HCT116 (cell line): Measurements from ENCODE around the gene MMP21. TPM values are rescaled to one million over a fixed set of nuclear protein-coding genes. Genes with fewer than 3 reads are reported as not detected.

Source experiments
- ATAC-seq: fragments of 200-7000 bp; cut with Tn5 transposase; 2 replicates; pipeline ENCODE4 v1.9.1; 2020; ENCODE audit warnings: mild to moderate bottlenecking, moderate library complexity
- BruUV-seq: library from RNA; stranded (reverse); fragments of 400-500 nt; replicated peaks from 2 replicates; lab custom pipeline; 2021; lab: Mats Ljungman, UMichigan
- CTCF ChIA-PET: fragments of 300-600 bp; sonication (Branson Sonifier 250); formaldehyde crosslinking; loops from one replicate; lab custom pipeline; 2021; ENCODE audit warnings: antibody characterized with exemption; lab: Charles Lee
- POLR2A ChIA-PET: fragments of 300-600, 350-600 bp; sonication (Branson Sonifier 250); formaldehyde crosslinking; loops from one replicate; lab custom pipeline; 2021; ENCODE audit warnings: antibody characterized with exemption; lab: Charles Lee
- RAD21 ChIA-PET, 2 experiments: fragments of 300-600 bp; sonication (Branson Sonifier 250); formaldehyde crosslinking; loops; one replicate each; lab custom pipeline; 2023; ENCODE audit warnings: low total read pairs in 2 of 2; ENCODE audit not compliant: uncharacterized antibody in 2 of 2, unreplicated experiment in 2 of 2, low non-redundant PET in 1 of 2; lab: Charles Lee
- DNase-seq: peaks from one replicate; pipeline ENCODE4 v3.0.0-alpha.2; 2010; ENCODE audit warnings: low read depth, low spot score
- H2AFZ ChIP-seq: fragments of 200-600 bp; shearing (Covaris generic), sonication (generic); 2 replicates; pipeline ENCODE4 v1.6.1; 2017; ENCODE audit warnings: low read depth, mixed run types, mixed read lengths, antibody characterized with exemption, low read length; ENCODE audit not compliant: poor library complexity, severe bottlenecking
- H3K27ac ChIP-seq: 2 replicates; pipeline ENCODE4 v1.5.1; 2012; ENCODE audit warnings: low read depth, low read length
- H3K27me3 ChIP-seq: fragments of 200-600 bp; sonication (generic); 2 replicates; pipeline ENCODE4 v1.6.1; 2016; ENCODE audit warnings: mixed run types, low read length, mixed read lengths; ENCODE audit not compliant: insufficient read depth
- H3K36me3 ChIP-seq, 2 experiments: fragments of 200-500 bp in 1 of 2; fragments of 200-600 bp in 1 of 2; sonication (Bioruptor generic) in 1 of 2; sonication (generic) in 1 of 2; 2 replicates each; pipeline versions ENCODE4 v1.5.1 to v1.6.1; 2014 to 2016; ENCODE audit warnings: low read length in 2 of 2, inconsistent platforms in 1 of 2, mixed read lengths in 1 of 2, mixed run types in 1 of 2; ENCODE audit not compliant: insufficient read depth in 2 of 2, control insufficient read depth in 1 of 2
- H3K4me1 ChIP-seq, 2 experiments: fragments of 200-600 bp in 1 of 2; sonication (generic) in 1 of 2; 2 replicates each; pipeline versions ENCODE4 v1.5.1 to v1.6.1; 2012 to 2017; ENCODE audit warnings: low read length in 2 of 2, inconsistent platforms in 1 of 2, mild to moderate bottlenecking in 1 of 2, mixed read lengths in 1 of 2, mixed run types in 1 of 2, moderate library complexity in 1 of 2; ENCODE audit not compliant: insufficient read depth in 2 of 2, control insufficient read depth in 1 of 2
- H3K4me2 ChIP-seq: fragments of 200-600 bp; sonication (generic); 2 replicates; pipeline ENCODE4 v1.6.1; 2017; ENCODE audit warnings: mixed run types, low read length, mixed read lengths
- H3K4me3 ChIP-seq, 2 experiments: fragments of 200-600 bp in 1 of 2; sonication (generic) in 1 of 2; replicated peaks in 1 of 2; 2 replicates each; pipeline ENCODE4 v1.5.1; 2011 to 2016; ENCODE audit warnings: low read length in 2 of 2, control low read depth in 1 of 2, low read depth in 1 of 2, mild to moderate bottlenecking in 1 of 2, mixed read lengths in 1 of 2, mixed run types in 1 of 2
- H3K79me2 ChIP-seq: fragments of 200-600 bp; sonication (generic); 2 replicates; pipeline ENCODE4 v1.6.1; 2017; ENCODE audit warnings: mild to moderate bottlenecking, mixed run types, low read length, moderate library complexity, mixed read lengths; ENCODE audit not compliant: insufficient read depth
- H3K9ac ChIP-seq: fragments of 200-600 bp; sonication (generic); 2 replicates; pipeline ENCODE4 v1.6.1; 2016; ENCODE audit warnings: low read length, mixed read lengths
- H3K9me2 ChIP-seq: fragments of 200-600 bp; sonication (generic), shearing (Covaris generic); 2 replicates; pipeline ENCODE4 v1.6.1; 2017; ENCODE audit warnings: mixed run types, mild to moderate bottlenecking, moderate library complexity; ENCODE audit not compliant: insufficient read depth
- H3K9me3 ChIP-seq, 2 experiments: fragments of 200-500 bp in 1 of 2; fragments of 200-600 bp in 1 of 2; sonication (Bioruptor generic) in 1 of 2; sonication (generic) in 1 of 2; 2 replicates each; pipeline ENCODE4 v1.6.1; 2014 to 2017; ENCODE audit warnings: low read length in 2 of 2, mixed read lengths in 2 of 2, inconsistent platforms in 1 of 2, low read depth in 1 of 2, mild to moderate bottlenecking in 1 of 2, mixed run types in 1 of 2, moderate library complexity in 1 of 2; ENCODE audit not compliant: control insufficient read depth in 1 of 2, insufficient read depth in 1 of 2
- H4K20me1 ChIP-seq: fragments of 200-600 bp; sonication (generic), shearing (Covaris generic); 2 replicates; pipeline ENCODE4 v1.6.1; 2017; ENCODE audit warnings: mixed run types, mild to moderate bottlenecking, moderate library complexity; ENCODE audit not compliant: insufficient read depth
- CBX3 ChIP-seq: IDR thresholded peaks from 2 replicates; pipeline ENCODE4 v1.6.1; 2012; ENCODE audit warnings: low read depth
- CEBPB ChIP-seq: IDR thresholded peaks from 2 replicates; pipeline ENCODE4 v1.6.1; 2012; ENCODE audit warnings: low read depth
- EGR1 ChIP-seq: IDR thresholded peaks from 2 replicates; pipeline ENCODE4 v1.6.1; 2012; ENCODE audit warnings: low read depth
- EZH2 ChIP-seq: fragments of 200-600 bp; sonication (generic); IDR thresholded peaks from 2 replicates; pipeline ENCODE4 v1.6.1; 2017; ENCODE audit warnings: antibody characterized with exemption, mixed run types
- EZH2phosphoT487 ChIP-seq: fragments of 200-600 bp; IDR thresholded peaks from 2 replicates; pipeline ENCODE4 v1.6.1; 2018; ENCODE audit warnings: antibody characterized with exemption, borderline replicate concordance
- FOSL1 ChIP-seq: IDR thresholded peaks from 2 replicates; pipeline ENCODE4 v1.6.1; 2012; ENCODE audit warnings: low read depth
- JUND ChIP-seq: IDR thresholded peaks from 2 replicates; pipeline ENCODE4 v1.6.1; 2012
- POLR2A ChIP-seq: IDR thresholded peaks from 2 replicates; pipeline ENCODE4 v1.7.0; 2011; ENCODE audit warnings: borderline replicate concordance; ENCODE audit not compliant: insufficient read depth, insufficient read length; ENCODE audit errors: extremely low read depth
- POLR2AphosphoS5 ChIP-seq: IDR thresholded peaks from 2 replicates; pipeline ENCODE4 v1.6.1; 2011; ENCODE audit warnings: mild to moderate bottlenecking, low read depth, low read length, moderate library complexity
- RAD21 ChIP-seq: IDR thresholded peaks from 2 replicates; pipeline ENCODE4 v1.6.1; 2012; ENCODE audit warnings: low read depth, mild to moderate bottlenecking
- SIN3A ChIP-seq: IDR thresholded peaks from 2 replicates; pipeline ENCODE4 v1.6.1; 2012; ENCODE audit warnings: low read depth
- SP1 ChIP-seq: IDR thresholded peaks from 2 replicates; pipeline ENCODE4 v1.6.1; 2012; ENCODE audit warnings: low read depth
- SRF ChIP-seq: IDR thresholded peaks from 2 replicates; pipeline ENCODE4 v1.6.1; 2012; ENCODE audit warnings: low read depth
- TCF7L2 ChIP-seq: IDR thresholded peaks from 2 replicates; pipeline ENCODE4 v1.7.0; 2011; ENCODE audit warnings: borderline replicate concordance, inconsistent platforms; ENCODE audit not compliant: insufficient read depth, insufficient read length; ENCODE audit errors: extremely low read depth
- ZFX ChIP-seq: fragments of 450-650 bp; IDR thresholded peaks from 2 replicates; pipeline ENCODE4 v1.6.1; 2017
- ZNF274 ChIP-seq: fragments of 200-500 bp; sonication (Bioruptor generic); IDR thresholded peaks from 2 replicates; pipeline ENCODE4 v1.6.1; 2014; ENCODE audit warnings: mild to moderate bottlenecking, low read depth, low read length, inconsistent platforms
- intact Hi-C: fragments of 100-400 bp; cut with micrococcal nuclease; formaldehyde crosslinking; loops from 2 replicates; pipeline ENCODE4 v1.10.0; 2022
- total RNA-seq: library from RNA; stranded (reverse); gene quantifications from one replicate; pipeline ENCODE4 v1.2.1, GENCODE V29; 2021; ENCODE audit not compliant: unreplicated experiment
- TF ChIP-seq, protein P1 (sequence below): IDR thresholded peaks from 2 replicates; pipeline ENCODE4 v1.6.1; 2012
- TF ChIP-seq, protein P2 (sequence below): IDR thresholded peaks from 2 replicates; pipeline ENCODE4 v1.6.1; 2012; ENCODE audit warnings: low read depth
- TF ChIP-seq, protein P3 (sequence below): IDR thresholded peaks from 2 replicates; pipeline ENCODE4 v1.6.1; 2011; ENCODE audit warnings: mild to moderate bottlenecking, low read length, moderate library complexity; ENCODE audit not compliant: insufficient replicate concordance; ENCODE audit errors: extremely low read depth
- TF ChIP-seq, protein P4 (sequence below): IDR thresholded peaks from 2 replicates; pipeline ENCODE4 v1.6.1; 2012

The MMP21 gene
- total RNA-seq, 1 experiment from 2014 or later: not detected

DNA sequence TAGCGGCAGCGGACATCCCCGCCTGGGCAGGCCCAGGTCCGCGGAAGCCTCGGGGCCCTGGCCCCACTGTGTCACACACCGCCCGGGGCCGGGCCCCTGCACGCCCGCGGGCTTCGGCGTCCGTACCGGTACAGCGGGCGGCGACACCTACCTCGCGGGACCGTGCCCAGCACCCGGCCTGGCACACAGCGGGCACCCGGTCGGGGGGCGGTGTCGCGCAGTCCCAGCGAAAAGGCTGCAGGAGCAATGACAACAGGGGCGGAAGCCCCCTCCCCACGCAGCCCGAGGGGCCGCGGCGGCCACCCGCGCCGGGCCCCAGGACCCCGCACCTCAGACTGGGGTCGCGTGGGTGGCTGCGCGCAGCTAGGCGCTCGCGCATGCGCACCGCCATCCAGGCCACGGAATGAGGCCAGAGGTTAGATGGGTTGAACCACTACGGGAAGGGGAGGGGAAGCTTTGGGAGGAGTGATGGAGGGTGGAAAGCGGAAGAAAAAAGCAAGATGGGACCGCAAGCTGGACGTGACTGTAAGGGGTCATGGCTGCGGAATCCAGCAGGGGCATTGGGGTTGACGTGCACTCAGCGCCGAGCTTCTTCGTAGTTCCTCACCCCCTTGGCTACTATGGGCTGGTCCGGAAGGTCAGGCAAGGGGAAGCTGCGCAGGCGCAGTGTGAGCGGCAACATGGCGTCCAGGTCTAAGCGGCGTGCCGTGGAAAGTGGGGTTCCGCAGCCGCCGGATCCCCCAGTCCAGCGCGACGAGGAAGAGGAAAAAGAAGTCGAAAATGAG, 47.4 kb upstream of the MMP21 start, which contains the start of the genes BCCIP and UROS:
TSS of gene BCCIP (plus strand) at position 669 of the 785 bp plus-strand sequence. CDS start at position 681, 12 bp downstream.
TSS of gene UROS (minus strand) at position 381 of the 785 bp plus-strand sequence. CDS start 6,759 bp downstream, outside the sequence.
- H2AFZ ChIP-seq: peak within 1 kb of the TSS; percentile 74
- H3K27me3 ChIP-seq: no peaks in the 10 kb centered on the region
- ATAC-seq: peak; percentile 84
- H3K4me3 ChIP-seq: peak within 1 kb of the TSS; percentile 82
- H3K4me1 ChIP-seq: peaks cover 13 to 20% of the 10 kb centered on the region in 2 experiments
- DNase-seq: peak; percentile 88
- H3K36me3 ChIP-seq: peaks cover 15 to 26% of the 10 kb centered on the region in 2 experiments
- ChIA-PET RAD21 (no interaction called here), POLR2A (interaction anchor here (0.8 to 1.0 kb wide), 6 partner anchors 8 to 241 kb away, joined by 3 to 4 read pairs (median 3); no protein-coding TSS in a partner anchor), CTCF (interaction anchor here (0.8 to 1.7 kb wide), 2 partner anchors 9 to 831 kb away, joined by 3 to 5 read pairs; no protein-coding TSS in a partner anchor)
- no peaks in the 10 kb centered on the region for H3K9me2 ChIP-seq
- no TSS peak for BruUV-seq
- intact Hi-C loops: loop anchor here (2.0 kb wide), 1 partner anchor 300 kb away; no protein-coding TSS in a partner anchor
- peak within 1 kb of the TSS; percentile 90 for H3K4me2 ChIP-seq
- peak within 1 kb of the TSS; percentile 72 for H3K27ac ChIP-seq
- no peaks in the 10 kb centered on the region for H3K9me3 ChIP-seq
- H4K20me1 ChIP-seq: peaks cover 11% of the 10 kb centered on the region; the same call in 1 of the 2 replicates
- H3K9ac ChIP-seq: peak within 1 kb of the TSS; percentile 86
- peaks cover 69% of the 10 kb centered on the region for H3K79me2 ChIP-seq
- TF ChIP-seq, protein P1, sequence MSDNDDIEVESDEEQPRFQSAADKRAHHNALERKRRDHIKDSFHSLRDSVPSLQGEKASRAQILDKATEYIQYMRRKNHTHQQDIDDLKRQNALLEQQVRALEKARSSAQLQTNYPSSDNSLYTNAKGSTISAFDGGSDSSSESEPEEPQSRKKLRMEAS: peak; percentile 91
- TF ChIP-seq EZH2phosphoT487 (no peak), EGR1 (peak; percentile 99), CEBPB (no peak), TCF7L2 (peak; percentile 77), JUND (peak; percentile 79), SIN3A (no peak), RAD21 (no peak), SRF (no peak), POLR2A (peak; percentile 94), POLR2AphosphoS5 (peak; percentile 84), ZNF274 (no peak), EZH2 (no peak), SP1 (peak; percentile 93), FOSL1 (no peak), ZFX (peak; percentile 94), CBX3 (no peak)
- TF ChIP-seq, protein P2, sequence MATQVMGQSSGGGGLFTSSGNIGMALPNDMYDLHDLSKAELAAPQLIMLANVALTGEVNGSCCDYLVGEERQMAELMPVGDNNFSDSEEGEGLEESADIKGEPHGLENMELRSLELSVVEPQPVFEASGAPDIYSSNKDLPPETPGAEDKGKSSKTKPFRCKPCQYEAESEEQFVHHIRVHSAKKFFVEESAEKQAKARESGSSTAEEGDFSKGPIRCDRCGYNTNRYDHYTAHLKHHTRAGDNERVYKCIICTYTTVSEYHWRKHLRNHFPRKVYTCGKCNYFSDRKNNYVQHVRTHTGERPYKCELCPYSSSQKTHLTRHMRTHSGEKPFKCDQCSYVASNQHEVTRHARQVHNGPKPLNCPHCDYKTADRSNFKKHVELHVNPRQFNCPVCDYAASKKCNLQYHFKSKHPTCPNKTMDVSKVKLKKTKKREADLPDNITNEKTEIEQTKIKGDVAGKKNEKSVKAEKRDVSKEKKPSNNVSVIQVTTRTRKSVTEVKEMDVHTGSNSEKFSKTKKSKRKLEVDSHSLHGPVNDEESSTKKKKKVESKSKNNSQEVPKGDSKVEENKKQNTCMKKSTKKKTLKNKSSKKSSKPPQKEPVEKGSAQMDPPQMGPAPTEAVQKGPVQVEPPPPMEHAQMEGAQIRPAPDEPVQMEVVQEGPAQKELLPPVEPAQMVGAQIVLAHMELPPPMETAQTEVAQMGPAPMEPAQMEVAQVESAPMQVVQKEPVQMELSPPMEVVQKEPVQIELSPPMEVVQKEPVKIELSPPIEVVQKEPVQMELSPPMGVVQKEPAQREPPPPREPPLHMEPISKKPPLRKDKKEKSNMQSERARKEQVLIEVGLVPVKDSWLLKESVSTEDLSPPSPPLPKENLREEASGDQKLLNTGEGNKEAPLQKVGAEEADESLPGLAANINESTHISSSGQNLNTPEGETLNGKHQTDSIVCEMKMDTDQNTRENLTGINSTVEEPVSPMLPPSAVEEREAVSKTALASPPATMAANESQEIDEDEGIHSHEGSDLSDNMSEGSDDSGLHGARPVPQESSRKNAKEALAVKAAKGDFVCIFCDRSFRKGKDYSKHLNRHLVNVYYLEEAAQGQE: no peak
- TF ChIP-seq, protein P3, sequence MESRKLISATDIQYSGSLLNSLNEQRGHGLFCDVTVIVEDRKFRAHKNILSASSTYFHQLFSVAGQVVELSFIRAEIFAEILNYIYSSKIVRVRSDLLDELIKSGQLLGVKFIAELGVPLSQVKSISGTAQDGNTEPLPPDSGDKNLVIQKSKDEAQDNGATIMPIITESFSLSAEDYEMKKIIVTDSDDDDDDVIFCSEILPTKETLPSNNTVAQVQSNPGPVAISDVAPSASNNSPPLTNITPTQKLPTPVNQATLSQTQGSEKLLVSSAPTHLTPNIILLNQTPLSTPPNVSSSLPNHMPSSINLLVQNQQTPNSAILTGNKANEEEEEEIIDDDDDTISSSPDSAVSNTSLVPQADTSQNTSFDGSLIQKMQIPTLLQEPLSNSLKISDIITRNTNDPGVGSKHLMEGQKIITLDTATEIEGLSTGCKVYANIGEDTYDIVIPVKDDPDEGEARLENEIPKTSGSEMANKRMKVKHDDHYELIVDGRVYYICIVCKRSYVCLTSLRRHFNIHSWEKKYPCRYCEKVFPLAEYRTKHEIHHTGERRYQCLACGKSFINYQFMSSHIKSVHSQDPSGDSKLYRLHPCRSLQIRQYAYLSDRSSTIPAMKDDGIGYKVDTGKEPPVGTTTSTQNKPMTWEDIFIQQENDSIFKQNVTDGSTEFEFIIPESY: no peak
- TF ChIP-seq, protein P4, sequence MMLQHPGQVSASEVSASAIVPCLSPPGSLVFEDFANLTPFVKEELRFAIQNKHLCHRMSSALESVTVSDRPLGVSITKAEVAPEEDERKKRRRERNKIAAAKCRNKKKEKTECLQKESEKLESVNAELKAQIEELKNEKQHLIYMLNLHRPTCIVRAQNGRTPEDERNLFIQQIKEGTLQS: no peak
